ENCODE measurements around the gene LEMD2.

Gene LEMD2

DNA sequence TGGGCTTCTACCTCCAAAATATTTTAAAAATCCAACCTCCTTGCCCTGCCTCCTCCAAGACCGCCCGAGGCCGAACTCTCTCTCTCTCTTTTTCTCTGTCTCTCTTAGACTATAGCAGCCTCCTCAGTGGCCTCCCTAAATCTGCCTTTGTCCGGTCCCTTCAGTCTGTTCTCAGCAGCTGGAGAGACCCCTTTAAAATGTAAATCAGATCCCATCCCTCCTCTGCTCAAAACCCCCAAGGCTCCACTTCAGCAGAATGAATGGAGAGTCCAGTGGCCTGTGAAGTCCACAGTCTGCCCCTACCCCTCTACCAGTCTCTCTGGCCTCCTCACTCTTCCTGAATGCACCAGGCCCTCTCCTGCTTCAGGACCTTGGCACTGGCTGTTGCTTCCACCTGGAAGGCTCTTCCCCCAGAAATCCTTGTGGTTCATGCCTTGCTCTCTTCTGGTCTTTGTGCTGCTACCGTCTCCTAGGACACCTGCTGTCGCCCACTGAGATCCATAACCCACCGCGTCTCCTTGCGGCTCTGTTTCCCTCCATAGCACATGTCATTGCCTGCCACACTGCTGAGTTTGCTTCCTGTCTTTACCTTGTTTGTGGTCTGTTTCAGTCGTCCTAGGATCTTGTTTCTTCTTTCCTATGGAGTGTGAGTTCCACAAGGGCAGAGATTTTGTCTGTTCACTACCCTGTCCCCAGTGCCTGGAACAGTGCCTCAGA, 8.9 kb upstream of the LEMD2 start:
- no peak for DNase-seq (ENCODE audit: low spot score)

DNA sequence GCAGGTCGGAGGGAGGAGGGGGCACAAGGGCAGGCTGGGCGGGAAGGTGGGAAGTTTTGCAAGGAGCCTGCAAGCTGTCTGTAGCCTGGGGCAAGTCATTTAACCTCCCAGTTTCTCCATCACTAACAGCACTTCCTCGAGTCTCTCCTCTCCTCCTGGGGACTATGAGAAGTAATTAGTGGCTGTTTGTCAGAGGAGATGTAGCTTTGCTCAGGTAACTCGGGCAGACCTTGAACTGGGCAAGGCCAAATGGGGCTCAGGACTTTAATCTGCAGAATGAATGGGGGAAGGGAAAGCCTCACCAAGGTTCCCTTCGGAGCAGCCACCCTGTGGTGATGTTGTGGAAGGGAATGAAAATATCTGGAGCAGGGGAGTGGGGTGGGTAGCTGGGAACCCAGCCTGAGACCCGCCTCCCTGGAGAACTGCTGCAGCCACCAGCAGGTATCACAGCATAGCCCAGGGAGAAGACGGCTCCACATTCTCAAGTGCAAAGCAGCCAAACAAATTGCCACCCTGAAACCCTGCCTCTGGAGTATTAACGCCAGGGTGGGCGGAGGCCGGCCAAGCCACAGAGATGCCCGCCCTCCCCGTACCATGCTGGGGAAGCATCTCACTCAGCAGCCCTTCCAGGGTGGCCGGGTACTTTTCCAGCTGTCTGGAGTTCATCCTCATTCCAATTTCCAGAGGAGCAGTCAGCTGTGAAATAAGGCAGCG, 6.1 kb upstream of the LEMD2 start:
- DNase-seq (ENCODE audit: low spot score): no peak

DNA sequence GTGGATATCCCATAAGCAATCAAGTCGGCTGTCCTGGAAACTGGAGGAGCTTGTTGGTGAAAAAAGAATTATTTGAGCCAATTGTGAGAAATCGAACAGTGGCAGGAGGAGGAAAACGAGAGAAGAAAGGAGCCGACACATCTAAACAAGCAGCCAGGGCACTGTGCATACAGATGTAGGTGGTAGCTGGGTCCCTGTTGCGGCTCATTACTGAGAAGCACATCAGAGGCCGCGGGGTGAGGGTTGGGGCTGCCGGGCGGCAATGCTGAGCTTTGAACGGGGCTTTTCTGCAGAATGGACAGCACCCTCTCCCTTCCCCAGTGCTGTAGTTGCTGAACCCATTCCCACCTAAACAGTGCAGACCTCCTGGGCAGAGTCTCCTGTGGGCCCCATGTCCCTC, 4.1 kb upstream of the LEMD2 start:
- DNase-seq (ENCODE audit: low spot score): no peak

DNA sequence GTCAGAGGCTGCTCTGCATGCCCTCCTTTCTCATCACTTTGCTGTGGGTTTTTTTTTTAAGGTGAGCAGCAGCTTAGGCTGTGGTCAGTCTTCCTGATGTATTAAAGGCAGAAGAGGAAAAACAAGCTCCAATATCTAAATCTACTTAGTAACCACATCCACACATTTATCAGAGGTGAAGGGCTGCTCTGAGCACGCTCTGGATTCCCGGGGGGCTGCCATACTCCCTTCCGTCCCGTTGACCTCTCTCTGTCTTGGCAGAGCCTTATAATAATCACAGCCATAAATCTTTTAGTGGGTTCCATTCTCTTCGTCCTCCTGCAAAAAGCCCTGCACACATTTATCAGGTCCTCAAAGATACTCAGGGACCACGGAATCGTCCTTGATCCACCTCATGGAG, 2.7 kb upstream of the LEMD2 start:
- DNase-seq (ENCODE audit: low spot score): no peak

DNA sequence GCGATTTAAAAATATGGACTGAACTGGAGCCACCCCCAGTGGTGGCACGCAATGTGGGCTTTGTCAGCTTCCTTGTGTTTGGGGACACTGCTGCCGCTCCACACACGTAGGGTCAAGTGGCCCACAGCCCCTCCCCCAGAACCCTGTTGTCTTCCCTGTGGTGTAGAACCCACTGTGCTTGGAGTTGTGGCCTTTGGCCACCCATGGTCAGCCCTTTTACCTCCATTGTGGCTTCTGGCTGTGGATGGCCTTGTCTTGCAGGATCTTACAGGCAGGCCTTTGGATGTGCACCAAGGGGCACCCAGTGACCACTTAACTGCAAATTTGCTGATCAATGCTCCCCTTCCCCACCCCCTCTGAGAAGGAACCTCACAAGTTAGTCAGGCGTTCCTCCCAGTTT, 2.0 kb upstream of the LEMD2 start:
- DNase-seq (ENCODE audit: low spot score): no peak

- DNase-seq (ENCODE audit: low spot score): no peak
Observed at GRCh38 chr6:33790379-33790778, 1.4 kb upstream of the LEMD2 start.

GRCh38 chr6:33789550-33789895, 593 bp upstream of the LEMD2 start:
- no peak for DNase-seq (ENCODE audit: low spot score)

- DNase-seq (ENCODE audit: low spot score): peak; percentile 46
Observed at GRCh38 chr6:33787954-33788693, 806 bp downstream of the LEMD2 start.

DNA sequence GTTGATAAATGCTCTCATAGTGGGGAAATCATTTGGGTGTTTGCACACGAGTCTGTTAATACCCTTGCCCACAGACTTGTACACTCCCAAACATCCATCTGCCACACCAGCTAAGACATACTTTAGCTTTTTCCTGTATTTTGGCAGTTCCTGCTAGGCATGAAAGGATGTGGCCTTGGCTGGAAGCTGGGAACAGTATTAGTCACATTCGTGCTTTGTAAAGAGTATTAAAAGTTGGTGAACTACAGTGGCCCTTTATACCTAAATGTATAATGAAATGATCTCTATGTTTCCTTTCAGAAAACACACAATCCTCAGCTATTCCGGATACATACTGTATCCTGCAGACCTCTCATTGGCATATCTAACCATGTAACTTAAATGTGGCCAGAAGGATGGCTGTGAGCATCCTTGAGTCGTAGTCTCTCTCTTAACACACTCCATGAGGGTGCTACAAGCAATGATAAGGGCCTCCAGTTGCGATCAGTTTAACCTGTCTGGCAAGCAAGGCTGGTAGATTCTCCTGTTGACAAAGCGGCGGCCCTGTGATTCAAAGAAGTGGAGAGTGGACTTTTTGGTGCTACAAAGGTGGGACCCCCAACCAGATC, 1.5 kb downstream of the LEMD2 start:
- DNase-seq (ENCODE audit: low spot score): no peak

DNA sequence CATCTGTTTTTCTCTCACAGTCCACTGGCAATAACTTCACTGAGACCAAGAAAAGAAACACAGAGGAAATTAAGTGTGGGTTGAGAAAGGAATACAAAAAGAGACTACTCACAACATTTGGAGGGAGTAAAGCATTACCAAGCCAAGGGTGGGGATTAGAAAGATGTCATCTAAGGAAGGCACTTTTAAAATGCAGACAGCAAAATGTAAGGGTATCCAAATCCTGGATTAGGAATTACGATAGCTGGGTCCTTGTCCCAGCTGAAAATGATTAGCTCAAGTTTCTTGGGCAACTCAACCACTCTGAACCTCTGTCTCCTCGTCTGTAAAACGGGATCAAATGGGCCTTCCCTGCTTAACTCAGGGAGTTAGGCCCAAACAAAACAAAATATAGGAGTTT, 2.2 kb downstream of the LEMD2 start:
- no peak for DNase-seq (ENCODE audit: low spot score)

- no peak for DNase-seq (ENCODE audit: low spot score)
Observed at GRCh38 chr6:33785778-33786177, 3.2 kb downstream of the LEMD2 start.

- no peak for DNase-seq (ENCODE audit: low spot score)
Observed at GRCh38 chr6:33784787-33785186, 4.1 kb downstream of the LEMD2 start.

- no peak for DNase-seq (ENCODE audit: low spot score)
Observed at GRCh38 chr6:33783781-33784520, 5.0 kb downstream of the LEMD2 start.

GRCh38 chr6:33782561-33782960, 6.4 kb downstream of the LEMD2 start:
- DNase-seq (ENCODE audit: low spot score): no peak

DNA sequence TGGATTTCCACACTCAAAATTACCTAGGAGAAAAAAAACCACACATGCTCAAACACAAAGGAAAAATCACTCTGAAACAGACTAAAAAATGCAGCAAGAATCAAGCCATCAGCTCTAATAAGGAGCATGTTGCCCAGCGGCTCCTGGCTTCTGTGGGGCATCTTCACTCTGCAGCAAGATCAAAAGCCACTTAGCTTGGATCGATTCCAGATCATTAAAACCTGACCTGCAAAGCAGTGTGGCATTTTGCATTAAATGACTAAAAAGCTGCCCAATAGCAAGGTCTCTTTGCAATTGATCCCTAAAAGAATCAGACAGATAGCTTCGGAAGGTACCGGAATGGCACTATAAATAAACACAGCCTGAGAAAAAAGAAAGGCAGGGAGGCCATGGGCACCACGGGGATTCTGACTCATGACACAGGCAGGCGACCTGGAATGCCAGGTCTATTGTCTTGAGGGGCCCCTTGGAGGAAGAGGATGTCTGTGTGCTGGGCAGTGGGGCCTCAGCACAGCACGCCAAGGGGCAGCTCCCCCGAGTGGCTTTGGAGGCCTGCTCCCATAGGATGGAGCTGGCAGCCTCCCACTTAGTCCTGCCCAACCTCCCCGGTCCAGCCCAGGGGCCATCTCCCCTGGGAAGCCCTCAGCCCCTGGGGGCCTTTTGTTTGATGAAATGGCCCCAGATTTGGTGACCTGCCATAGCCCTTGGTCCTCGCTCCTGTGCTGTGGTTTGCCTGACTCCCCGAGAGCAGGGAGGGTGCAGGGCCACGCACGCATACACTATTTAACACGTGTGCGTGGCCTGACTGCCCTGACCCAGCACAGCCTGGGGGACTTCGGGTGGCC, 7.6 kb downstream of the LEMD2 start:
- DNase-seq (ENCODE audit: low spot score): no peak

GRCh38 chr6:33779895-33780294, 9.0 kb downstream of the LEMD2 start:
- DNase-seq (ENCODE audit: low spot score): no peak

GRCh38 chr6:33779290-33779689, 9.6 kb downstream of the LEMD2 start:
- no peak for DNase-seq (ENCODE audit: low spot score)

GRCh38 chr6:33778444-33779121, 10.3 kb downstream of the LEMD2 start:
- DNase-seq (ENCODE audit: low spot score): no peak

- no peak for DNase-seq (ENCODE audit: low spot score)
Observed at GRCh38 chr6:33777398-33778388, 11.2 kb downstream of the LEMD2 start.
